SU-DHL-6 (cell line): ENCODE measurements around the gene MMP24OS.

Experiments
- H2AFZ ChIP-seq: fragments of 200-600 bp; sonication (generic); 2 replicates; pipeline ENCODE4 v1.6.1; 2014; ENCODE audit warnings: low read depth, mild to moderate bottlenecking, moderate library complexity, mixed read lengths, antibody characterized with exemption, low read length; ENCODE audit not compliant: severe bottlenecking
- H3F3A ChIP-seq: fragments of 200-600 bp; shearing (Covaris generic); 2 replicates; pipeline ENCODE4 v1.6.0; 2016; ENCODE audit warnings: antibody characterized with exemption, mild to moderate bottlenecking; ENCODE audit not compliant: insufficient read depth
- H3K27ac ChIP-seq: fragments of 200-600 bp; sonication (generic); 2 replicates; pipeline ENCODE4 v1.5.1; 2016; ENCODE audit warnings: low read depth, mild to moderate bottlenecking, low read length, moderate library complexity, mixed read lengths
- H3K27me3 ChIP-seq: fragments of 200-600 bp; sonication (generic), shearing (Covaris generic); 2 replicates; pipeline ENCODE4 v1.6.0; 2014; ENCODE audit warnings: mild to moderate bottlenecking, low read length
- H3K36me3 ChIP-seq: fragments of 200-600 bp; sonication (generic); 2 replicates; pipeline ENCODE4 v1.6.1; 2014; ENCODE audit warnings: mild to moderate bottlenecking, low read length, mixed read lengths
- H3K4me2 ChIP-seq: fragments of 300-600, 200-600 bp; shearing (Covaris generic), sonication (generic); 2 replicates; pipeline ENCODE4 v1.6.0; 2014; ENCODE audit warnings: low read length, low read depth, mild to moderate bottlenecking; ENCODE audit not compliant: poor library complexity, severe bottlenecking
- H3K4me3 ChIP-seq: fragments of 200-600 bp; sonication (generic); 2 replicates; pipeline ENCODE4 v1.5.1; 2014; ENCODE audit warnings: antibody characterized with exemption, low read length, mild to moderate bottlenecking, mixed read lengths; ENCODE audit not compliant: insufficient read depth, poor library complexity, severe bottlenecking
- H3K79me2 ChIP-seq: fragments of 200-600 bp; sonication (generic); 2 replicates; pipeline ENCODE4 v1.6.1; 2014; ENCODE audit warnings: mild to moderate bottlenecking, low read length, moderate library complexity; ENCODE audit not compliant: insufficient read depth
- H3K9ac ChIP-seq: fragments of 200-600 bp; sonication (generic); 2 replicates; pipeline ENCODE4 v1.7.0; 2014; ENCODE audit warnings: mild to moderate bottlenecking, low read length
- H3K9me2 ChIP-seq: fragments of 200-600 bp; sonication (generic); replicated peaks from 2 replicates; pipeline ENCODE4 v1.6.1; 2014; ENCODE audit warnings: low read length; ENCODE audit not compliant: insufficient read depth
- H3K9me3 ChIP-seq: fragments of 200-600 bp; sonication (generic); 2 replicates; pipeline ENCODE4 v1.6.1; 2014; ENCODE audit warnings: low read length, mixed read lengths; ENCODE audit not compliant: insufficient read depth
- H4K20me1 ChIP-seq: fragments of 200-600 bp; sonication (generic); 2 replicates; pipeline ENCODE4 v1.6.1; 2014; ENCODE audit warnings: low read depth, mild to moderate bottlenecking, antibody characterized with exemption, low read length, moderate library complexity, mixed read lengths
- EZH2phosphoT487 ChIP-seq: fragments of 200-600 bp; sonication (generic), shearing (Covaris generic); conservative IDR thresholded peaks from 2 replicates; pipeline ENCODE4 v1.6.1; 2018; ENCODE audit warnings: mild to moderate bottlenecking, antibody characterized with exemption, low read length, moderate library complexity, mixed read lengths
- TF ChIP-seq, protein P1 (sequence below): fragments of 200-600 bp; sonication (generic); IDR thresholded peaks from one replicate; pipeline ENCODE4 v1.5.1; 2017; ENCODE audit warnings: antibody characterized with exemption, mild to moderate bottlenecking, low read length, moderate library complexity; ENCODE audit not compliant: insufficient read depth, poor library complexity, severe bottlenecking

The MMP24OS gene

DNA sequence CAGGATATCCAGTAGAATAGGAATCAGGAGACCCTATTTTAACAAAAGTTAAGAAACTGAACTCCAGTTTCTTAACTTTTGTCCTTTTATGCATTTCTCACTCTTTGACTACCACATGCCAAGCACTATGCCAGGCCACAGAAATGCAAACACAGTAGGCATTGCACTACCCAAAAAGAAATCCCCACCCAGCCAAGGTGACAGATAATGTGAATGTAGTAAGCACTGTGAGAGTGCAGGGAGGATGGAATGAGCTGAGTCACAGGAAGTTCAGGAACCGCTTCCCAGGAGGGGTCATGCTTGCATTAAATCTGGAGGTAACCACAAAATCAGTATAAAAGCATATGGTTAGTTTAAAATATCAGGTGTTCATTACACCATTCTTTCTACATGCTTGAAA lies 34.4 kb upstream of the MMP24OS start:
- no peaks in the 10 kb centered on the region for H3K9me2 ChIP-seq
- H3K27ac ChIP-seq, result no peak overlapping the region
- H4K20me1 ChIP-seq, result no peaks in the 10 kb centered on the region
- no peaks in the 10 kb centered on the region for H3K79me2 ChIP-seq
- TF ChIP-seq, protein P1, sequence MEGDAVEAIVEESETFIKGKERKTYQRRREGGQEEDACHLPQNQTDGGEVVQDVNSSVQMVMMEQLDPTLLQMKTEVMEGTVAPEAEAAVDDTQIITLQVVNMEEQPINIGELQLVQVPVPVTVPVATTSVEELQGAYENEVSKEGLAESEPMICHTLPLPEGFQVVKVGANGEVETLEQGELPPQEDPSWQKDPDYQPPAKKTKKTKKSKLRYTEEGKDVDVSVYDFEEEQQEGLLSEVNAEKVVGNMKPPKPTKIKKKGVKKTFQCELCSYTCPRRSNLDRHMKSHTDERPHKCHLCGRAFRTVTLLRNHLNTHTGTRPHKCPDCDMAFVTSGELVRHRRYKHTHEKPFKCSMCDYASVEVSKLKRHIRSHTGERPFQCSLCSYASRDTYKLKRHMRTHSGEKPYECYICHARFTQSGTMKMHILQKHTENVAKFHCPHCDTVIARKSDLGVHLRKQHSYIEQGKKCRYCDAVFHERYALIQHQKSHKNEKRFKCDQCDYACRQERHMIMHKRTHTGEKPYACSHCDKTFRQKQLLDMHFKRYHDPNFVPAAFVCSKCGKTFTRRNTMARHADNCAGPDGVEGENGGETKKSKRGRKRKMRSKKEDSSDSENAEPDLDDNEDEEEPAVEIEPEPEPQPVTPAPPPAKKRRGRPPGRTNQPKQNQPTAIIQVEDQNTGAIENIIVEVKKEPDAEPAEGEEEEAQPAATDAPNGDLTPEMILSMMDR, result no peak
- no peak for TF ChIP-seq EZH2phosphoT487
- no peaks in the 10 kb centered on the region for H3K27me3 ChIP-seq
- H2AFZ ChIP-seq, result no peak overlapping the region
- H3F3A ChIP-seq, result no peaks in the 10 kb centered on the region
- H3K4me2 ChIP-seq, result no peak overlapping the region
- no peak overlapping the region for H3K4me3 ChIP-seq
- H3K36me3 ChIP-seq, result no peaks in the 10 kb centered on the region
- no peaks in the 10 kb centered on the region for H3K9me3 ChIP-seq
- H3K9ac ChIP-seq, result no peak overlapping the region

DNA sequence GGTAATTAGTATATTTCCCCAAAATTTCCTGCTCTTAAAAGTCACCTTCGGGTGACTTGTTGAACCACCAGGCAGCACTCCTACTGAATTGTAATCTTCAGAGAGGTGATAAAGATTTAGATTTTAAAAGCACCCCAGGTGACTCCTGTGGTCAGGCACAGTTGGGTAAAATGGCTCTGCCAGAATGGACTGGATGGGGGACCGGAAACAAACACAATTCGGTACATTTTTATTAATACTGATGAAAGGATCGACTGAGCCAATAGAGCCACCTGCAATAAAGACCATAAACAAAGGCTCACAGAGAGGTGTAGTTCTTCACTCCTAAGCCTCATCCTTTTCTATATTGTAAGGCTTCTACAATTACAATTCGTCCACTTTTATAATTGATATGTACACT lies 33.9 kb upstream of the MMP24OS start:
- Histone ChIP-seq H3K27ac (no peak overlapping the region), H4K20me1 (no peaks in the 10 kb centered on the region), H3F3A (no peaks in the 10 kb centered on the region), H3K9me3 (no peaks in the 10 kb centered on the region), H2AFZ (no peak overlapping the region), H3K27me3 (no peaks in the 10 kb centered on the region), H3K4me2 (no peak overlapping the region), H3K9me2 (no peaks in the 10 kb centered on the region), H3K4me3 (no peak overlapping the region), H3K9ac (no peak overlapping the region), H3K79me2 (no peaks in the 10 kb centered on the region), H3K36me3 (no peaks in the 10 kb centered on the region)
- TF ChIP-seq EZH2phosphoT487, result no peak
- TF ChIP-seq, protein P1, result no peak

DNA sequence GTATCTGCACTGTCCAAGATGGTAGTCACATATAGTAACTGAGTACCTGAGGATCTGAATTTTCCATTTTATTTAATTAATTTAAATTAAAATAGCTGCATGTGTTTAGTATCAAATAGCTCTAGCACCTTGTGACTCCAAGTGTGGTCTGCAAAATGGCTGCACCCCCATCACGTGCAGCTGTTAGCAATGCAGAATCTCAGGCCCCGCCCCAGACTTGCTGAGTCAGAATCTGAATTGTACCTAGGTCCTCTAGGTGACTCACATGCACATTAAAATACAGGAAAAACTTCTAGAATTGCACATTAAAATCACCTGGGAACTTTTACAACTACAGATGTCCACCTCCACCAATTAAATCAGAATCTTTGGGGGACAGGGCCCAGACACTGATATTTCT lies 33.5 kb upstream of the MMP24OS start:
- no peak overlapping the region for H3K4me2 ChIP-seq
- TF ChIP-seq, protein P1, result no peak
- no peak for TF ChIP-seq EZH2phosphoT487
- H3K79me2 ChIP-seq, result no peaks in the 10 kb centered on the region

More for the DNA sequence above, 33.5 kb upstream of the MMP24OS start:
- H3K9ac ChIP-seq, result no peak overlapping the region
- no peaks in the 10 kb centered on the region for H4K20me1 ChIP-seq
- no peaks in the 10 kb centered on the region for H3K27me3 ChIP-seq
- no peak overlapping the region for H3K4me3 ChIP-seq
- no peaks in the 10 kb centered on the region for H3F3A ChIP-seq
- no peaks in the 10 kb centered on the region for H3K9me2 ChIP-seq
- H2AFZ ChIP-seq, result no peak overlapping the region
- H3K27ac ChIP-seq, result no peak overlapping the region
- no peaks in the 10 kb centered on the region for H3K36me3 ChIP-seq
- no peaks in the 10 kb centered on the region for H3K9me3 ChIP-seq
